GM19395 (cell line): ENCODE data around the gene ASPM.
"Not testable (repeated sequence)": the region's sequence is repeated elsewhere in the genome, so short reads cannot be mapped to it uniquely, and the experiment has no call there.

Experiments used
- ATAC-seq: cut with Tn5 transposase; IDR thresholded peaks from one replicate; pipeline ENCODE4 v1.9.1; 2021; ENCODE audit warnings: mild to moderate bottlenecking, moderate library complexity; ENCODE audit not compliant: unreplicated experiment

Gene ASPM

GRCh38 chr1:197083474-197083873 is 63.0 kb downstream of the ASPM start:
- no peak for ATAC-seq

- ATAC-seq = no peak
Measured at GRCh38 chr1:197081117-197081753, 65.2 kb downstream of the ASPM start.

- ATAC-seq = no peak
Measured at GRCh38 chr1:197080323-197080722, 66.1 kb downstream of the ASPM start.

- peak; percentile 48 for ATAC-seq
Measured at GRCh38 chr1:197076585-197076984, 69.9 kb downstream of the ASPM start.

- ATAC-seq = no peak
Measured at GRCh38 chr1:197073978-197074377, 72.5 kb downstream of the ASPM start.

GRCh38 chr1:197067457-197067818 is 79.0 kb downstream of the ASPM start:
- ATAC-seq = no peak

GRCh38 chr1:197066719-197067456 is 79.6 kb downstream of the ASPM start, which contains the start of gene F13B:
Gene F13B (minus strand): TSS chr1:197067260. CDS start chr1:197067223, 37 bp downstream.
- ATAC-seq = no peak

GRCh38 chr1:197066277-197066676 is 80.2 kb downstream of the ASPM start:
- no peak for ATAC-seq

- no peak for ATAC-seq
Measured at GRCh38 chr1:197065559-197065958, 80.9 kb downstream of the ASPM start.

- ATAC-seq = peak; percentile 34
Measured at GRCh38 chr1:197063212-197063611, 83.3 kb downstream of the ASPM start.

- peak; percentile 97 for ATAC-seq
Measured at GRCh38 chr1:197062692-197063091, 83.8 kb downstream of the ASPM start.

- no peak for ATAC-seq
Measured at GRCh38 chr1:197049100-197049499, 97.4 kb downstream of the ASPM start.

- ATAC-seq = no peak
Measured at GRCh38 chr1:197042676-197043341, 103.7 kb downstream of the ASPM start.

GRCh38 chr1:197041486-197042353 is 104.7 kb downstream of the ASPM start:
- peak; percentile 91 for ATAC-seq

GRCh38 chr1:197036861-197037260 is 109.6 kb downstream of the ASPM start:
- ATAC-seq = no peak

- ATAC-seq = not testable (repeated sequence)
Measured at GRCh38 chr1:197034631-197035339, 111.7 kb downstream of the ASPM start.
